Breast epithelium (tissue), 3 donors: ENCODE results near the gene ARL5C.

ENCODE experiments used
- POLR2A ChIP-seq: fragments of 450-650 bp; IDR thresholded peaks from one replicate; pipeline ENCODE4 v1.6.1; 2016; ENCODE audit warnings: antibody characterized with exemption, mild to moderate bottlenecking, moderate library complexity
- TF ChIP-seq, protein P1 (sequence below), 3 donors: fragments of 450-650 bp; IDR thresholded peaks; one replicate each; pipeline ENCODE4 v1.5.1; 2016 to 2017; ENCODE audit warnings: antibody characterized with exemption in 3 of 3, mild to moderate bottlenecking in 3 of 3, moderate library complexity in 3 of 3

DNA sequence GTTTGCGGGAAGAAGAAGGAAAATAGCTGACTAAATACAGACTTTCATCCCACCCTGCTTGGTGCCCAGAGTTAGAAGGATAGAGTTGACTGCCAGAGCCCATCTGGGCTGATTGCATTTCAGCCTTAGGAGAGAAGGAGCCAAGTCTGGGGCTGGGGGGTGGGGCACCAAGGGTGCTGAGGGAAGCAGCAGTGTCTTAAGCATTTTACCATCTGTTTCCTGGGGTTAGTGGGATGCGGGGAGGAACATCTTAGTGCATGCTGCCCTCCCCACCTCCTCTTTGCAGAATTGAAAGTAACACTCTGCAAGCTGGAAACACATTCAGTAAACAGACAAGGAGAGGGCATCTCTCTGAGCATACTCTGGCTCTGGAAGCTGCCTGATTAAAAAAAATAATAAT is 1.5 kb upstream of the ARL5C start:
- TF ChIP-seq, protein P1, sequence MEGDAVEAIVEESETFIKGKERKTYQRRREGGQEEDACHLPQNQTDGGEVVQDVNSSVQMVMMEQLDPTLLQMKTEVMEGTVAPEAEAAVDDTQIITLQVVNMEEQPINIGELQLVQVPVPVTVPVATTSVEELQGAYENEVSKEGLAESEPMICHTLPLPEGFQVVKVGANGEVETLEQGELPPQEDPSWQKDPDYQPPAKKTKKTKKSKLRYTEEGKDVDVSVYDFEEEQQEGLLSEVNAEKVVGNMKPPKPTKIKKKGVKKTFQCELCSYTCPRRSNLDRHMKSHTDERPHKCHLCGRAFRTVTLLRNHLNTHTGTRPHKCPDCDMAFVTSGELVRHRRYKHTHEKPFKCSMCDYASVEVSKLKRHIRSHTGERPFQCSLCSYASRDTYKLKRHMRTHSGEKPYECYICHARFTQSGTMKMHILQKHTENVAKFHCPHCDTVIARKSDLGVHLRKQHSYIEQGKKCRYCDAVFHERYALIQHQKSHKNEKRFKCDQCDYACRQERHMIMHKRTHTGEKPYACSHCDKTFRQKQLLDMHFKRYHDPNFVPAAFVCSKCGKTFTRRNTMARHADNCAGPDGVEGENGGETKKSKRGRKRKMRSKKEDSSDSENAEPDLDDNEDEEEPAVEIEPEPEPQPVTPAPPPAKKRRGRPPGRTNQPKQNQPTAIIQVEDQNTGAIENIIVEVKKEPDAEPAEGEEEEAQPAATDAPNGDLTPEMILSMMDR (IDR thresholded peaks at IDR 0.05) = no peak
- TF ChIP-seq POLR2A = no peak
